ENCODE data around the gene PRRT3. TPM values are rescaled to one million over a fixed set of nuclear protein-coding genes. Genes with fewer than 3 reads are reported as not detected.

PRRT3 gene
- total and polyA plus RNA-seq, 9 of the 15 experiments (the other 6 are each of a cell fraction or from before 2014, with no cell fraction given): 0.06 to 1.9 (median 1.2) TPM

DNA sequence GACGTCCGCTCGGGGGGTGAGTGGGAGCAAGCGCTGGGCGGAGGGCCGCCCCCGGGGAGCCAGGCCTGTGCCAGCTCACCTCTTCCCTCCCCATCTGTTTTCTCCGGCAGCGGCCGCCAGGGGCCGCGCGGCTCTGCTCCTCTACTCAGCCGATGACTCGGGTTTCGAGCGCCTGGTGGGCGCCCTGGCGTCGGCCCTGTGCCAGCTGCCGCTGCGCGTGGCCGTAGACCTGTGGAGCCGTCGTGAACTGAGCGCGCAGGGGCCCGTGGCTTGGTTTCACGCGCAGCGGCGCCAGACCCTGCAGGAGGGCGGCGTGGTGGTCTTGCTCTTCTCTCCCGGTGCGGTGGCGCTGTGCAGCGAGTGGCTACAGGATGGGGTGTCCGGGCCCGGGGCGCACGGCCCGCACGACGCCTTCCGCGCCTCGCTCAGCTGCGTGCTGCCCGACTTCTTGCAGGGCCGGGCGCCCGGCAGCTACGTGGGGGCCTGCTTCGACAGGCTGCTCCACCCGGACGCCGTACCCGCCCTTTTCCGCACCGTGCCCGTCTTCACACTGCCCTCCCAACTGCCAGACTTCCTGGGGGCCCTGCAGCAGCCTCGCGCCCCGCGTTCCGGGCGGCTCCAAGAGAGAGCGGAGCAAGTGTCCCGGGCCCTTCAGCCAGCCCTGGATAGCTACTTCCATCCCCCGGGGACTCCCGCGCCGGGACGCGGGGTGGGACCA lies 19.2 kb downstream of the PRRT3 start (continued):
- TF ChIP-seq ZFX (CRISPR knock-in tag; IDR thresholded peaks at IDR 0.05) (peak; percentile 91), BRD9 (IDR thresholded peaks at IDR 0.05; ENCODE audit: low read depth, partially characterized antibody) (peak; percentile 68), HCFC1 (IDR thresholded peaks at IDR 0.05; ENCODE audit: low read depth, low read length) (peak; percentile 61), RB1 (IDR thresholded peaks at IDR 0.05; ENCODE audit: low read depth) (peak; percentile 88), CBX1 (IDR thresholded peaks at IDR 0.05; ENCODE audit: low read depth) (peak; percentile 89), RBM15 (IDR thresholded peaks at IDR 0.05; ENCODE audit: insufficient read depth, low read length) (no peak), PML (IDR thresholded peaks at IDR 0.05; ENCODE audit: low read length) (0 out of 2 replicates have a peak, but pooled peaks have one; percentile 21), SP2 (IDR thresholded peaks at IDR 0.05; ENCODE audit: extremely low read depth, low read depth, low read length, poor library complexity, severe bottlenecking) (no peak), MEF2A (IDR thresholded peaks at IDR 0.05; ENCODE audit: control insufficient read depth, low read depth, low read length) (no peak), KDM4B (IDR thresholded peaks at IDR 0.05; ENCODE audit: borderline replicate concordance in 2 of 2, low read depth in 1 of 2) (0 out of 4 replicates have a peak, but pooled peaks of 1 of the 2 experiments have one; percentile 23), HMG20B (CRISPR knock-in tag; IDR thresholded peaks at IDR 0.05) (no peak), BCL6 (CRISPR knock-in tag; IDR thresholded peaks at IDR 0.05) (no peak), ZBED1 (IDR thresholded peaks at IDR 0.05) (no peak; the same call in 1 of the 2 replicates), LARP7 (IDR thresholded peaks at IDR 0.05) (no peak; the same call in 1 of the 2 replicates), NFATC3 (IDR thresholded peaks at IDR 0.05) (no peak), TARDBP (IDR thresholded peaks at IDR 0.05) (peak; percentile 68; the same call in 1 of the 2 replicates), BRF1 (IDR thresholded peaks at IDR 0.05; ENCODE audit: borderline replicate concordance, extremely low read depth, insufficient read length) (no peak), ZNF239 (CRISPR knock-in tag; IDR thresholded peaks at IDR 0.05) (no peak), PHF20 (IDR thresholded peaks at IDR 0.05; ENCODE audit: partially characterized antibody) (peak; percentile 76), TCF7L2 (IDR thresholded peaks at IDR 0.05; ENCODE audit: low read depth, low read length) (no peak), L3MBTL2 (IDR thresholded peaks at IDR 0.05) (peak; percentile 94), TBL1XR1 (IDR thresholded peaks at IDR 0.05; ENCODE audit: low read length in 2 of 2) (peak in 1 of 2 experiments; percentile 29; a peak in 2 of 4 replicates)
- TF ChIP-seq, protein P1, sequence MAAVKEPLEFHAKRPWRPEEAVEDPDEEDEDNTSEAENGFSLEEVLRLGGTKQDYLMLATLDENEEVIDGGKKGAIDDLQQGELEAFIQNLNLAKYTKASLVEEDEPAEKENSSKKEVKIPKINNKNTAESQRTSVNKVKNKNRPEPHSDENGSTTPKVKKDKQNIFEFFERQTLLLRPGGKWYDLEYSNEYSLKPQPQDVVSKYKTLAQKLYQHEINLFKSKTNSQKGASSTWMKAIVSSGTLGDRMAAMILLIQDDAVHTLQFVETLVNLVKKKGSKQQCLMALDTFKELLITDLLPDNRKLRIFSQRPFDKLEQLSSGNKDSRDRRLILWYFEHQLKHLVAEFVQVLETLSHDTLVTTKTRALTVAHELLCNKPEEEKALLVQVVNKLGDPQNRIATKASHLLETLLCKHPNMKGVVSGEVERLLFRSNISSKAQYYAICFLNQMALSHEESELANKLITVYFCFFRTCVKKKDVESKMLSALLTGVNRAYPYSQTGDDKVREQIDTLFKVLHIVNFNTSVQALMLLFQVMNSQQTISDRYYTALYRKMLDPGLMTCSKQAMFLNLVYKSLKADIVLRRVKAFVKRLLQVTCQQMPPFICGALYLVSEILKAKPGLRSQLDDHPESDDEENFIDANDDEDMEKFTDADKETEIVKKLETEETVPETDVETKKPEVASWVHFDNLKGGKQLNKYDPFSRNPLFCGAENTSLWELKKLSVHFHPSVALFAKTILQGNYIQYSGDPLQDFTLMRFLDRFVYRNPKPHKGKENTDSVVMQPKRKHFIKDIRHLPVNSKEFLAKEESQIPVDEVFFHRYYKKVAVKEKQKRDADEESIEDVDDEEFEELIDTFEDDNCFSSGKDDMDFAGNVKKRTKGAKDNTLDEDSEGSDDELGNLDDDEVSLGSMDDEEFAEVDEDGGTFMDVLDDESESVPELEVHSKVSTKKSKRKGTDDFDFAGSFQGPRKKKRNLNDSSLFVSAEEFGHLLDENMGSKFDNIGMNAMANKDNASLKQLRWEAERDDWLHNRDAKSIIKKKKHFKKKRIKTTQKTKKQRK (IDR thresholded peaks at IDR 0.05; ENCODE audit: borderline replicate concordance, low read depth, low read length): no peak
- TF ChIP-seq, protein P2, sequence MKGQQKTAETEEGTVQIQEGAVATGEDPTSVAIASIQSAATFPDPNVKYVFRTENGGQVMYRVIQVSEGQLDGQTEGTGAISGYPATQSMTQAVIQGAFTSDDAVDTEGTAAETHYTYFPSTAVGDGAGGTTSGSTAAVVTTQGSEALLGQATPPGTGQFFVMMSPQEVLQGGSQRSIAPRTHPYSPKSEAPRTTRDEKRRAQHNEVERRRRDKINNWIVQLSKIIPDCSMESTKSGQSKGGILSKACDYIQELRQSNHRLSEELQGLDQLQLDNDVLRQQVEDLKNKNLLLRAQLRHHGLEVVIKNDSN (CRISPR knock-in tag; IDR thresholded peaks at IDR 0.05): peak; percentile 66; the same call in 1 of the 2 replicates
- TF ChIP-seq, protein P3, sequence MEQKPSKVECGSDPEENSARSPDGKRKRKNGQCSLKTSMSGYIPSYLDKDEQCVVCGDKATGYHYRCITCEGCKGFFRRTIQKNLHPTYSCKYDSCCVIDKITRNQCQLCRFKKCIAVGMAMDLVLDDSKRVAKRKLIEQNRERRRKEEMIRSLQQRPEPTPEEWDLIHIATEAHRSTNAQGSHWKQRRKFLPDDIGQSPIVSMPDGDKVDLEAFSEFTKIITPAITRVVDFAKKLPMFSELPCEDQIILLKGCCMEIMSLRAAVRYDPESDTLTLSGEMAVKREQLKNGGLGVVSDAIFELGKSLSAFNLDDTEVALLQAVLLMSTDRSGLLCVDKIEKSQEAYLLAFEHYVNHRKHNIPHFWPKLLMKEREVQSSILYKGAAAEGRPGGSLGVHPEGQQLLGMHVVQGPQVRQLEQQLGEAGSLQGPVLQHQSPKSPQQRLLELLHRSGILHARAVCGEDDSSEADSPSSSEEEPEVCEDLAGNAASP (IDR thresholded peaks at IDR 0.05): no peak

Data from K562 (cell line).